Pons (tissue), 1 donor: ENCODE data around the gene B3GNT3.
"Not testable (repeated sequence)": the region's sequence is repeated elsewhere in the genome, so short reads cannot be mapped to it uniquely, and the experiment has no call there.

Experiments
- DNase-seq: peaks from one replicate; pipeline ENCODE4 v3.0.0-alpha.2; 2016; ENCODE audit warnings: low spot score

The B3GNT3 gene

GRCh38 chr19:17796838-17797423 lies 2.0 kb downstream of the B3GNT3 start:
- no peak for DNase-seq

GRCh38 chr19:17797424-17798201 lies 2.7 kb downstream of the B3GNT3 start:
- no peak for DNase-seq

- DNase-seq: not testable (repeated sequence)
Observed at GRCh38 chr19:17798599-17798998, 3.7 kb downstream of the B3GNT3 start.

GRCh38 chr19:17802137-17802858 lies 7.4 kb downstream of the B3GNT3 start:
- no peak for DNase-seq

GRCh38 chr19:17803264-17803896 lies 8.4 kb downstream of the B3GNT3 start:
- DNase-seq: peak; percentile 7

- DNase-seq: no peak
Observed at GRCh38 chr19:17805427-17805826, 10.5 kb downstream of the B3GNT3 start.

- DNase-seq: no peak
Observed at GRCh38 chr19:17806945-17807344, 12.0 kb downstream of the B3GNT3 start.

GRCh38 chr19:17807731-17808316 lies 12.9 kb downstream of the B3GNT3 start:
- no peak for DNase-seq

GRCh38 chr19:17811103-17811502 lies 16.2 kb downstream of the B3GNT3 start:
- no peak for DNase-seq

GRCh38 chr19:17811681-17812080 lies 16.7 kb downstream of the B3GNT3 start:
- DNase-seq: no peak

- DNase-seq: no peak
Observed at GRCh38 chr19:17812099-17812498, 17.2 kb downstream of the B3GNT3 start.

- no peak for DNase-seq
Observed at GRCh38 chr19:17817668-17818363, 22.9 kb downstream of the B3GNT3 start.

- no peak for DNase-seq
Observed at GRCh38 chr19:17821190-17821589, 26.3 kb downstream of the B3GNT3 start, which contains the start of gene INSL3. INSL3 (minus strand) TSS chr19:17821519; CDS start chr19:17821506, 13 bp downstream.

GRCh38 chr19:17824339-17824738 lies 29.4 kb downstream of the B3GNT3 start:
- DNase-seq: no peak

GRCh38 chr19:17826508-17827056 lies 31.6 kb downstream of the B3GNT3 start:
- DNase-seq: no peak

- no peak for DNase-seq
Observed at GRCh38 chr19:17829855-17830566, 35.1 kb downstream of the B3GNT3 start.

GRCh38 chr19:17830567-17831418 lies 35.9 kb downstream of the B3GNT3 start:
- peak; percentile 10 for DNase-seq

GRCh38 chr19:17831419-17831888 lies 36.5 kb downstream of the B3GNT3 start:
- DNase-seq: no peak
